Keratinocyte (primary cell): ENCODE results near the gene DLL1.

Source experiments
- EZH2 ChIP-seq: IDR thresholded peaks from one replicate; pipeline ENCODE4 v1.6.1; 2012; ENCODE audit warnings: inconsistent platforms, mild to moderate bottlenecking, low read length, moderate library complexity
- TF ChIP-seq, protein P1 (sequence below), 3 experiments: IDR thresholded peaks in 1 of 3; conservative IDR thresholded peaks in 1 of 3; optimal IDR thresholded peaks in 1 of 3; 2 replicates in 2 of 3; 3 replicates in 1 of 3; pipeline versions ENCODE3 to v1.5.1; 2011; ENCODE audit warnings: low read length in 3 of 3, mild to moderate bottlenecking in 3 of 3, moderate library complexity in 2 of 3, control low read depth in 1 of 3, inconsistent platforms in 1 of 3; ENCODE audit not compliant: insufficient read depth in 2 of 3; ENCODE audit errors: extremely low read depth in 1 of 3

DNA sequence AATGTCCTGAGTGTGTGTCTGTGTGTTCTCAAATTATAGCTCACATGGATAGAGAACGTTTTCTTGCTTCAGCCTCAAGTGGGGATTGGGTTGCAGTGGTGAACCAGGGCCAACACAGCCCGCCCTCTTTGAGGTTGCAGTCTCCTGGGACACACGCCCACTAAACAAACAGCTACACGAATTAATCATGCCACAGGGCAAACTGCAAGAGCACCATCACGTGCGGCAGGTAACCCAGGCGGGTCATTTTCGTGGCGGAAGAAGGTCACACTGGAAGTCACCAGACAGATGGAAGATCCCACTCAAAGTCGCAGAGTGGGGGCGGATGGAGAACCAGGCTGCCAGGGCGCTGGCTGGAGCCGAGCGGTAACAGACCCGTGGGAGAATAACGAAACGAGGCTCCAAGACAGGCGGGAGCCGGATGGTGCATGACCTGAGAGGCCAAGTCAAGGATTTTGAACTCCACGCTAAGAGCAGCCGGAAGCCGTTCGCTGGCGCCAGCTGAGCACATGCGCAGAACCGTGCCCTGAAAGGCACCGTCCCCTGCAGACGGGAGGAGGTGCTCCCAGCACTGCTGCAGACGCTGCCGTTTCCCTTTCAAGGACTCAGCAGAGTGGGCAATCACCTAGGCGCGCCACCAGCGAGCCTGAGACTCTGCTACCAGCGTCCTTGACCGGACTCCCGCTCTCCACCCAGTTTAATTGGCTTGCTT is 10.7 kb downstream of the DLL1 start:
- TF ChIP-seq, protein P1, sequence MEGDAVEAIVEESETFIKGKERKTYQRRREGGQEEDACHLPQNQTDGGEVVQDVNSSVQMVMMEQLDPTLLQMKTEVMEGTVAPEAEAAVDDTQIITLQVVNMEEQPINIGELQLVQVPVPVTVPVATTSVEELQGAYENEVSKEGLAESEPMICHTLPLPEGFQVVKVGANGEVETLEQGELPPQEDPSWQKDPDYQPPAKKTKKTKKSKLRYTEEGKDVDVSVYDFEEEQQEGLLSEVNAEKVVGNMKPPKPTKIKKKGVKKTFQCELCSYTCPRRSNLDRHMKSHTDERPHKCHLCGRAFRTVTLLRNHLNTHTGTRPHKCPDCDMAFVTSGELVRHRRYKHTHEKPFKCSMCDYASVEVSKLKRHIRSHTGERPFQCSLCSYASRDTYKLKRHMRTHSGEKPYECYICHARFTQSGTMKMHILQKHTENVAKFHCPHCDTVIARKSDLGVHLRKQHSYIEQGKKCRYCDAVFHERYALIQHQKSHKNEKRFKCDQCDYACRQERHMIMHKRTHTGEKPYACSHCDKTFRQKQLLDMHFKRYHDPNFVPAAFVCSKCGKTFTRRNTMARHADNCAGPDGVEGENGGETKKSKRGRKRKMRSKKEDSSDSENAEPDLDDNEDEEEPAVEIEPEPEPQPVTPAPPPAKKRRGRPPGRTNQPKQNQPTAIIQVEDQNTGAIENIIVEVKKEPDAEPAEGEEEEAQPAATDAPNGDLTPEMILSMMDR (optimal IDR thresholded peaks at IDR 0.05 in 1 of 3, IDR thresholded peaks at IDR 0.05 in 1 of 3, conservative IDR thresholded peaks at IDR 0.05 in 1 of 3; ENCODE audit: extremely low read depth in 1 of 3, insufficient read depth in 2 of 3, low read length in 3 of 3), result no peak
- no peak for TF ChIP-seq EZH2
